HG03175 (cell line): ENCODE data around the gene MAGI1.
"Not testable (repeated sequence)": the region's sequence is repeated elsewhere in the genome, so short reads cannot be mapped to it uniquely, and the experiment has no call there.

Source experiments
- ATAC-seq: cut with Tn5 transposase; IDR thresholded peaks from one replicate; pipeline ENCODE4 v1.9.1; 2021; ENCODE audit warnings: mild to moderate bottlenecking, moderate library complexity; ENCODE audit not compliant: unreplicated experiment

MAGI1 gene

GRCh38 chr3:65732051-65732935 lies 306.4 kb downstream of the MAGI1 start:
- ATAC-seq = peak; percentile 95

GRCh38 chr3:65730449-65730848 lies 308.3 kb downstream of the MAGI1 start:
- ATAC-seq = no peak

GRCh38 chr3:65729973-65730372 lies 308.7 kb downstream of the MAGI1 start:
- no peak for ATAC-seq

GRCh38 chr3:65729555-65729954 lies 309.2 kb downstream of the MAGI1 start:
- no peak for ATAC-seq

- ATAC-seq = no peak
Observed at GRCh38 chr3:65728138-65728537, 310.6 kb downstream of the MAGI1 start.

- no peak for ATAC-seq
Observed at GRCh38 chr3:65723985-65724384, 314.7 kb downstream of the MAGI1 start.

- no peak for ATAC-seq
Observed at GRCh38 chr3:65723011-65723410, 315.7 kb downstream of the MAGI1 start.

- ATAC-seq = no peak
Observed at GRCh38 chr3:65720989-65721737, 317.6 kb downstream of the MAGI1 start.

- not testable (repeated sequence) for ATAC-seq
Observed at GRCh38 chr3:65719639-65720038, 319.1 kb downstream of the MAGI1 start.

GRCh38 chr3:65717676-65718346 lies 320.9 kb downstream of the MAGI1 start:
- no peak for ATAC-seq

GRCh38 chr3:65716071-65716751 lies 322.5 kb downstream of the MAGI1 start:
- ATAC-seq = no peak

GRCh38 chr3:65714134-65714533 lies 324.6 kb downstream of the MAGI1 start:
- ATAC-seq = no peak

GRCh38 chr3:65713016-65713415 lies 325.7 kb downstream of the MAGI1 start:
- no peak for ATAC-seq

- ATAC-seq = no peak
Observed at GRCh38 chr3:65712140-65712539, 326.6 kb downstream of the MAGI1 start.

- no peak for ATAC-seq
Observed at GRCh38 chr3:65706776-65707568, 331.7 kb downstream of the MAGI1 start.

- no peak for ATAC-seq
Observed at GRCh38 chr3:65706301-65706700, 332.4 kb downstream of the MAGI1 start.

- no peak for ATAC-seq
Observed at GRCh38 chr3:65703820-65704219, 334.9 kb downstream of the MAGI1 start.

- no peak for ATAC-seq
Observed at GRCh38 chr3:65703026-65703425, 335.7 kb downstream of the MAGI1 start.

GRCh38 chr3:65702202-65702601 lies 336.5 kb downstream of the MAGI1 start:
- no peak for ATAC-seq

GRCh38 chr3:65701516-65701915 lies 337.2 kb downstream of the MAGI1 start:
- ATAC-seq = no peak
